ENCODE data around the gene IFI27L2. TPM values are rescaled to one million over a fixed set of nuclear protein-coding genes. Genes with fewer than 3 reads are reported as not detected.
A peak's percentile ranks its signal among the peaks of the same experiment; 100 is the strongest.

IFI27L2 gene, protein sequence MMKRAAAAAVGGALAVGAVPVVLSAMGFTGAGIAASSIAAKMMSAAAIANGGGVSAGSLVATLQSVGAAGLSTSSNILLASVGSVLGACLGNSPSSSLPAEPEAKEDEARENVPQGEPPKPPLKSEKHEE
- total RNA-seq, result 100 to 1,000 TPM in 3 of 8 experiments, 10 to 100 TPM in 5; 48.8 to 239 (median 90.8) TPM

DNA sequence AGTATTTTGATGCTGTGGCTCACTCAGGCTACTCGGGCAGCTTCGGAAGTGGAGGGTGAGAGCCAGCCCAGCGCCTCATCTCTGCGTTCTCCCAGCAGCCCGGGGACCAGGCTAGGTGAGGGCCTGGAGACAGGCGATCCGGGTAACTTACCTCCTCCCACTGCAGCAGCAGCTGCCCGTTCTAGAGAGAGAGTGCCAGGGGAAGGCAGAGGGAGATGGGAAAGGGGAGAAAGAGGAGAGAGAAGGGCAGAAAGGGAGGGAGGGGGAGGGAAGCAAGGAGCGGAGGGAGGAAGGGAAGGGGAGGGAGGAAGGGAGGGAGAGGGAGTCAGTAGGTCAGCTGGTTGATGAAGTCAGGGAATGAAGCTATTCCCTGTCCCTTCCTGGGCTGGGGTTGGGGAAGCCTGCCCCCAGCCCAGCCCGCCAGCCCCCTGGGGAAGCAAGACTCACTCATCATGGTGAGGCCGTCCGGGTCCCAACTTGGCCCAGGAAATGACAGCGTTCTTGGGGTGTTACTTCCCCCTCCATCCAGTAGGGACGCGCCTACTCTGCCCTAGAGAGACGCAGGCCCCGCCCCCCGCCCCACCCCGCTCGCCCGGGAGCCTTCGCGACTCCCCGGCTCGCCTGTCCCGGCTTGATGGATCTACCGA, at the start of gene IFI27L2:
TSS of gene IFI27L2 (minus strand) at position 494 of the 647 bp plus-strand sequence. CDS start at position 454, 40 bp downstream.
- Histone ChIP-seq H3K4me3 (peak within 1 kb of the TSS; percentile 40 to 48 (median 40)), H3K27ac (peak within 1 kb of the TSS; percentile 73 to 81), H3K4me1 (replicated peaks in 1 of 2) (peaks cover 11 to 12% of the 10 kb centered on the region in 2 donors)
- ATAC-seq (replicated peaks in 6 of 8), result peak; percentile 85 to 95 (median 92)
- in situ Hi-C loops (cut with MboI; ENCODE audit: low pct_unique_long_range_greater_than_20kb in 2 of 9, low sequenced_read_pairs in 9 of 9, unreplicated experiment in 9 of 9), result loop anchor here in 1 of 9 experiments (25.0 kb wide), 1 partner anchor 192 kb away; the partner anchor contains the start of gene FAM181A
- WGBS, 10 experiments, result 0% methylated on average over 2 to 5 of the region's 27 CpGs; no CpG with 5 or more reads in 8 of the 10 experiments

DNA sequence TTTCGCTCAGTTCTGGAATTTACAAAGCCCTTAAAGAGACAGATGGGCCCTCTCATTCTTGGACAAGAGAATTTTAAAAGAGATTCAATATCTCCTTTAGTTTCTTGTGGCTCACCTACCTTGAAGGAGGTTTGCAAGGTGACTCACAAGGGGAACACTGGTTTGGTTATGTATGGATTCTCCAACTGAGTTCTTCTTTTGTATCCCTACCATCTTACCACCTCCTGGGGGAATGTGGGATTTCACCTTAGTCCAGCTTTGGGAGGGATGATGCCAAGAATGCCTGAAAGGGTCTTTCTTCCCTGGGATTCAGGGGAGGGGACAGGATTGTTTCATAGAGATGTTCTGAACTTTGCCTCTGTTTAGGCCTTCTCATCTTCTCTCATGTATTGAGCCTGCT, 48.4 kb upstream of the IFI27L2 start:
- Histone ChIP-seq H3K27ac (no peak overlapping the region), H3K4me1 (replicated peaks in 1 of 2) (peaks cover 4 to 11% of the 10 kb centered on the region in 2 donors), H3K4me3 (no peak overlapping the region)
- 75 to 100% (median 85%) methylated on average over 1 of the region's 1 CpG; no CpG with 5 or more reads in 4 of the 10 experiments for WGBS, 10 experiments
- ATAC-seq (replicated peaks in 6 of 8), result no peak
- in situ Hi-C loops (cut with MboI; ENCODE audit: low pct_unique_long_range_greater_than_20kb in 2 of 9, low sequenced_read_pairs in 9 of 9, unreplicated experiment in 9 of 9), result no loop called here

DNA sequence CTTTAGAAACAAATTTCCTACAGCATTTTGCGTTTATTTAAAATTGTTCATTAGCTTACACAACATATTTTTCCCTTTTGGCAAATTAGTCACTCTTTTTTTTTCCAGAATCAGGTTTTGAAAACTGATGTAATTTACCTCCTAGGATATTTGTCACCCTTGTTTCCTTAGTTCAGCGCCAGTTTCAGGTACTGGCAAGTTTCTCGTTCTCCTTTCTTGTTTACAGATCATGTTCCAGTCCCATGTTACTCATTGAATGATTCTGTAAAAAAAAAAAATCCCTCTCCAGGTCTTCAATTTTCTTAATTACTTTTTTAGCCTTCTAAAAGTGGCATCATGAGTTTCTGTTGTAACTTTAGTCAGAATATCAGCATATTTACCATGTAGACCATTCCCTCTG, 47.4 kb upstream of the IFI27L2 start:
- Histone ChIP-seq H3K27ac (no peak overlapping the region), H3K4me1 (replicated peaks in 1 of 2) (peaks cover 5 to 21% of the 10 kb centered on the region in 2 donors), H3K4me3 (no peak overlapping the region)
- 72 to 98% (median 92%) methylated on average over 2 to 3 of the region's 3 CpGs; no CpG with 5 or more reads in 1 of the 10 experiments for WGBS, 10 experiments
- no peak for ATAC-seq (replicated peaks in 6 of 8)
- in situ Hi-C loops (cut with MboI; ENCODE audit: low pct_unique_long_range_greater_than_20kb in 2 of 9, low sequenced_read_pairs in 9 of 9, unreplicated experiment in 9 of 9), result no loop called here

DNA sequence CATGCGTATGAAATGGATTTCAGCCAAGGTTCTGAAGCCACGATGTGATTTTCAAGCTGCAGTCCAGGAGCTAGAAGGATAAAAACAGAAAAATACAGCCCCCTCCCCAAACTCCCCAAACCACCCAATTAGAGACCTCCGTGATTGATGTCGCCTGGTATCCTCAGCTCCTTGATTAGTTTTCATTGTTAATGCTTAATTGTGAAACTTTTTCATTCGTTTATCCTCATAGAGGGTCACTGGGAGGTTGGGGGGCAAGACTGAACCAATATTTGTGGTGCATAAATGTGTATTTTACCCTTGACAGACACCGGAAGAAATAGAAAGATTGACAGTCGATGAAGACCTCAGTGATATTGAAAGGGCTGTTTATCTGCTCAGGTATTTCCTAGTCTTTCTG, 46.3 kb upstream of the IFI27L2 start:
- in situ Hi-C loops (cut with MboI; ENCODE audit: low pct_unique_long_range_greater_than_20kb in 2 of 9, low sequenced_read_pairs in 9 of 9, unreplicated experiment in 9 of 9), result no loop called here
- H3K4me3 ChIP-seq, result peak overlapping the region; percentile 73 to 100 (median 79)
- H3K4me1 ChIP-seq (replicated peaks in 1 of 2), result peaks cover 7 to 30% of the 10 kb centered on the region in 2 donors
- no peak overlapping the region for H3K27ac ChIP-seq
- ATAC-seq (replicated peaks in 6 of 8), result no peak
- 16 to 46% (median 30%) methylated on average over 1 to 7 of the region's 7 CpGs; no CpG with 5 or more reads in 2 of the 10 experiments for WGBS, 10 experiments

DNA sequence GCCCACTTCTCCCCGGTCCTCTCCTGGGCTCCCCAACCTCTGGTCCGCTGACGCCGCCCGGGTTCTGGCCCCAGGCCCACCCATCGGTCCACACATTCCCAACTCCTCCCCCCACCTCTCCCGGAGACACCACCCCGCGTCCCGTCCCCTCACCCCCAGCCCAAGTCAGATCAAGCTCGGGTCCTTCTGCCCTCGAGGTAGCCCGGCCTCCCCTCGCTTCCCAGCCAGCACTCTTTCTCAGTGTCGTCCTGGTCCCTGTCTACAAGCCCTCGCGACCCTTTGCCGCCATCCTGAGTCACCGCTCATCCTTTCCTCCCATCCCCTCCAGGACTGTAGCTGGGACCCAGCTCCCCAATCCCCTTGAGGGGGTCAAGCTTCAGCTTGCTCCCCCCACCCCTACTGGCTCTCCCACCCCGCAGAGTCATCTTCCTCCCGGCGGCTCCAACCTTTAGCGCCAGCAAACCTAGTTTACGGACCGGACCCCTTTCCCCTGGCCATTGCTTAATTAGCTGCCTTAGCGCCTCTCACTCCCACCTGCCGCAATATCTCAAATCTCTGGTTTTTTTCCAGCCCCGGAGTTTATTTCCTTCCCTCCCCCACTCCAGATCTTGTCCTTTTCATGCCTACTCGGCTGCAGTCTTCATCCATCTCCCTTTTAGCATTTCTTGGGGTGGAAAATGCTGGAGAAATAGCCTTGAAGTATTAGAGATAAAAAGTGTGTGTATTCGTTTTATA, 45.8 kb upstream of the IFI27L2 start:
- Histone ChIP-seq H3K4me1 (replicated peaks in 1 of 2) (peaks cover 7 to 30% of the 10 kb centered on the region in 2 donors), H3K4me3 (peak overlapping the region; percentile 73 to 100 (median 79)), H3K27ac (peak overlapping the region in 1 of 2 donors; percentile 2)
- 0 to 20% (median 0%) methylated on average over 1 to 8 of the region's 30 CpGs; no CpG with 5 or more reads in 1 of the 10 experiments for WGBS, 10 experiments
- in situ Hi-C loops (cut with MboI; ENCODE audit: low pct_unique_long_range_greater_than_20kb in 2 of 9, low sequenced_read_pairs in 9 of 9, unreplicated experiment in 9 of 9), result no loop called here
- peak in 6 of 8 experiments; percentile 3 to 34 (median 20) for ATAC-seq (replicated peaks in 6 of 8)

DNA sequence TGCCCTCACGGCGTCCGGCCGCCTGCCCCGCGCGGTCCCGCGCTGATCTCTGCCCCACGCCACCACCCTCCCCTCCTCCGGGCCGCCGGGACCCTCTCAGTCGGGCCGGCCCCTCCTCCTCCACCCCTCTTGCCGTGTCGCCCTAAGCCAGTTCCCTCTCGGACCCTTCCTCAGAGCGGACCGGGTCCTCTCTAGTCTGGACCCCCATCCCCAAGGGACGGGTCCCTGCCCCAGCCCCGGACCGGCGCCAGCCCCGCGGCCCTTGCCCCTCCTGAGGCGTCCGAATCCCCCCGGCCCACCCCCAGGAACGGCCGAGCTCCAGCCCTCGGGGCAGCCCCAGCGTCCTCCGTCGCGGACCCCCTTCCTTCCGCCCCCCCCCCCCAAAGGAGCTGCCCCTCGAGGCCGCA, 45.2 kb upstream of the IFI27L2 start:
- peak in 3 of 8 experiments; percentile 31 to 41 (median 39) for ATAC-seq (replicated peaks in 6 of 8)
- in situ Hi-C loops (cut with MboI; ENCODE audit: low pct_unique_long_range_greater_than_20kb in 2 of 9, low sequenced_read_pairs in 9 of 9, unreplicated experiment in 9 of 9), result no loop called here
- H3K4me3 ChIP-seq, result peak overlapping the region; percentile 73 to 100 (median 79)
- peak overlapping the region in 1 of 2 donors; percentile 42 for H3K27ac ChIP-seq
- WGBS, 10 experiments, result no CpG with 5 or more reads among the region's 39 CpGs
- peaks cover 7 to 30% of the 10 kb centered on the region in 2 donors for H3K4me1 ChIP-seq (replicated peaks in 1 of 2)

DNA sequence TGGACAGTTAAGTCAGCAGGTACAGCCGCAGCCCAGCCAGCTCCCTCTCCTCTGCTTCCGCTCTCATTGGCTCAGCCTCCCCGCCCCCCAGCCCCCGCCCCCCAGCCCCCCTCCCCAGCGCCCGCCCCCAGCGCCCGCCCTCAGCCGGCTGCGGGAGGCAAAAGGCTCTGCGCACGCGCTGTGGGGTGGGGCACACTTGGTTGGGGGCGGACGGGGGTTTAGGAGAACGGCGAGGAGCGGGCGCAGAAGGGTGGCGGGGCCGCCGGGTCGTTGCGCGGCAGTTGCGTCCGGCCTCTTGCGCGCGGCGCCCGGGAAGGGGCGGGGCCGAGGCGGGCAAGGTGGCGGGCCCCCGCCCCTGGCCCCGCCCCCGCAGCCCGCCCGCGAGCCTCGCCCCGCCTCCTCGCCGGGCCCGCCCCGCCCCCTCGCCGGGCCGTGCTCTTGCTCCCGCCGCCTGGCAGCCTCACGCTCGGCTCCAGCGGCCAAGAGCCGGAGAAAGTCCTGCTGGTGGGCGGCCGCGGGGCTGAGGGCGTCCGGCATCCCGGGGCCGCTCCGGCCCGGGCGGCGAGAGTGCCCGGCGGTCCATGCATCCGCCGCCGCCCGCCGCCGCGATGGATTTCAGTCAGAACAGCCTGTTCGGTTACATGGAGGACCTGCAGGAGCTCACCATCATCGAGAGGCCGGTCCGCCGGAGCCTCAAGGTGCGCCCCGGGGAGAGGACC, 44.6 kb upstream of the IFI27L2 start, which contains the start of gene PPP4R4:
TSS of gene PPP4R4 (plus strand) at position 438 of the 719 bp plus-strand sequence. CDS start at position 582, 144 bp downstream.
- Histone ChIP-seq H3K27ac (peak within 1 kb of the TSS; percentile 40 to 42), H3K4me3 (peak within 1 kb of the TSS; percentile 73 to 100 (median 79)), H3K4me1 (replicated peaks in 1 of 2) (peaks cover 7 to 30% of the 10 kb centered on the region in 2 donors)
- 0% methylated on average over 9 of the region's 84 CpGs; no CpG with 5 or more reads in 9 of the 10 experiments for WGBS, 10 experiments
- in situ Hi-C loops (cut with MboI; ENCODE audit: low pct_unique_long_range_greater_than_20kb in 2 of 9, low sequenced_read_pairs in 9 of 9, unreplicated experiment in 9 of 9), result no loop called here
- ATAC-seq (replicated peaks in 6 of 8), result peak; percentile 77 to 92 (median 86)

DNA sequence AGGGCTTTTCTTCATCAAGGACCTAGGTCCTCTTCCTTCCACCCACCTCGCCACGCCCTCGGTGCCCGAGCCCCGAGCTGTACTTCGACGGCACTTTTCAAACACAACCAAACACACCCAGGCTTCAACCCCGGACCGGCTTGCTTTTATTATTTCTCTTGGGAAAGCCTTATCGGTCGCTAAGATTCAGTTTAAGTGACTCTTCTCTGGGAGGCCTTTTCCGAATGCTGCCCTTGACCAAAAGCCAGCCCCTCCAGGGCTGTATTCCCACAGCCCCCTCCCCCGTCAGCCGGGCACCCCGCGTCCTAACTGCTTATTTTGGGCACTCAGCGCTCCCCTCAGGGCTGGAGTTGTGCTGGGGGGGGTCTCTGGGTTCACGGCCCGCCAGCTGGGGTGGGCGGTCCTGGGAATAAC, 44.1 kb upstream of the IFI27L2 start:
- Histone ChIP-seq H3K27ac (peak overlapping the region; percentile 35 to 40), H3K4me3 (peak overlapping the region; percentile 73 to 100 (median 79)), H3K4me1 (replicated peaks in 1 of 2) (peaks cover 7 to 30% of the 10 kb centered on the region in 2 donors)
- 3 to 20% (median 10%) methylated on average over 1 to 11 of the region's 20 CpGs; no CpG with 5 or more reads in 5 of the 10 experiments for WGBS, 10 experiments
- in situ Hi-C loops (cut with MboI; ENCODE audit: low pct_unique_long_range_greater_than_20kb in 2 of 9, low sequenced_read_pairs in 9 of 9, unreplicated experiment in 9 of 9), result no loop called here
- ATAC-seq (replicated peaks in 6 of 8), result peak in 2 of 8 experiments; percentile 0

DNA sequence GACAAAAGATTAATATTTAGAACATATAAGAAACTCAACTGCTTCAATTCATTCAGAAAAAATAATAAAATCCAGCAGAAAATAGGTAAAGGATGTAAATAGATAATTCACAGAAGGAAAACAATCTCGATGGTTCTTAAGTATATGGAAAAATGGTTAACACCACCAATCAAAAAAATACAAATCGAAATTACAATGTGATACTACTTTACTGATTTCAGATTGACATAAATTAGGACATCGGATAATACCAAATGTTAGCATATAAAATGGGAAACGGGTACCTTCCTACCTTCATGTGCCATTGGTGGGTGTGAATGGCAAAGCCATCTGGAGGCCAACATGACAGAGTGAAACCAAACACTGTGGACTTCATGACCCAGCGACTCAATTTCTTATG, 43.1 kb upstream of the IFI27L2 start:
- 47 to 100% (median 97%) methylated on average over 1 to 5 of the region's 5 CpGs for WGBS, 10 experiments
- no peak overlapping the region for H3K27ac ChIP-seq
- no peak for ATAC-seq (replicated peaks in 6 of 8)
- H3K4me3 ChIP-seq, result no peak overlapping the region
- in situ Hi-C loops (cut with MboI; ENCODE audit: low pct_unique_long_range_greater_than_20kb in 2 of 9, low sequenced_read_pairs in 9 of 9, unreplicated experiment in 9 of 9), result no loop called here
- H3K4me1 ChIP-seq (replicated peaks in 1 of 2), result peaks cover 7 to 30% of the 10 kb centered on the region in 2 donors

DNA sequence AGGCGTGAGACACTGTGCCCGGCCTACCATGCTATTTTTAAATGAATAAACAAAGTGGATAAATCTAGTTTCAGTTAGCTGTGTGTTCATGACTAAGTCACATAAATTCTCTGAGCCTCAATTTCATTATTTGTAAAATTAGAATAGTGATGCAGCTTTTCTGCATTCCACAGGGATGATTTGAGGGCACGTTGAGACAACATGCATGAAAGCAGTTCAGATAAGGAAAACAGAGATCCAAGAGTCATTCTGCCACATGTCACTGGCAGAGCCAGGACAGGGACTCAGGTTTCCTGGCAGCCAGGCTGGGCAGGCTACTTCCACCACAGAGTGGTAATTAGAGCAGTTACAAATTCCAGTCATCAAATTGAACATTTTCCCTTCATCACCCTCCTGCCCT, 41.8 kb upstream of the IFI27L2 start:
- Histone ChIP-seq H3K4me3 (no peak overlapping the region), H3K4me1 (replicated peaks in 1 of 2) (peaks cover 7 to 26% of the 10 kb centered on the region in 2 donors), H3K27ac (peak overlapping the region; percentile 16 to 65)
- ATAC-seq (replicated peaks in 6 of 8), result peak in 1 of 8 experiments; percentile 25
- whole genome bisulfite sequencing, 10 experiments, result 0 to 100% (median 47%) methylated on average over 1 to 3 of the region's 3 CpGs; no CpG with 5 or more reads in 2 of the 10 experiments
- in situ Hi-C loops (cut with MboI; ENCODE audit: low pct_unique_long_range_greater_than_20kb in 2 of 9, low sequenced_read_pairs in 9 of 9, unreplicated experiment in 9 of 9), result no loop called here

DNA sequence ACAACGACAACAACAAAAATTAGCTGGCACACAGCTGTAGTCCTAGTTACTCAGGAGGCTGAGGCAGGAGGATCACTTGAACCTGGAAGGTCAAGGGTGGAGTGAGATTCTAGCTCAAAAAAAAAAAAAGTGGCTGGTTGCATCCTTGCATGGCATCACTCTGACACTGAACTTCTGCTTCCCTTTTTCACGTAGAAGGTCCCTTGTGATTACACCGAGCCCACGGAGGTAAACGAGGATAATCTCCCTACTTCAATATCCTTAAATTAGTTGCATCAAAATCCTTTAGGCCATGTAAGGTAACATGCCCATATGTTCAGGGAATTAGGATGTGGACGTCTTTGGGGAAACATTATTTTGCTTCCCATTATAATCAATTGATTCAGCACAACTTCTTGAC, 40.7 kb upstream of the IFI27L2 start:
- in situ Hi-C loops (cut with MboI; ENCODE audit: low pct_unique_long_range_greater_than_20kb in 2 of 9, low sequenced_read_pairs in 9 of 9, unreplicated experiment in 9 of 9), result no loop called here
- no peak for ATAC-seq (replicated peaks in 6 of 8)
- Histone ChIP-seq H3K27ac (no peak overlapping the region), H3K4me1 (replicated peaks in 1 of 2) (peaks cover 9 to 24% of the 10 kb centered on the region in 2 donors), H3K4me3 (no peak overlapping the region)
- 58 to 100% (median 92%) methylated on average over 1 to 6 of the region's 6 CpGs for WGBS, 10 experiments

DNA sequence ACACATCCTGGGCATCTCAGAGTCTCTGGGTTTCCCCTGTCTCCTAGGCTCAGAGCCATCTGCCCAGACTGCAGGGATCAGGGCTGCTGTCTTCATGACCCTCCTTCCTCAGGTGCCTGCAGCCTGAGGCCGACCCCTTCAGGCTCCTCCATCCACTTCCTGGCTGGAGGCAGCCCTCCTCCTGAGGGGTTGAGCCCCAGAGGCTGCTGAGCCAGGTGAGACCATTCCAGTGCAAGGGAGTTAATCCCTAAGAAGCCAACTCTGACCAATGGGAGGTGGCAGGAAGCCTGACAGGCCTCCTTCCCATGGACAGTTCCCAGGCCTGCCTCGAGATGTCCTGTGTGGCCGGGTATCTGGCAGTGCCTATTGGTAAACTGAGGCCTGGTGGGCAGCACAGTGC, 36.3 kb upstream of the IFI27L2 start:
- ATAC-seq (replicated peaks in 6 of 8), result no peak
- no peak overlapping the region for H3K4me3 ChIP-seq
- no peak overlapping the region for H3K27ac ChIP-seq
- in situ Hi-C loops (cut with MboI; ENCODE audit: low pct_unique_long_range_greater_than_20kb in 2 of 9, low sequenced_read_pairs in 9 of 9, unreplicated experiment in 9 of 9), result no loop called here
- 43 to 100% (median 80%) methylated on average over 1 to 2 of the region's 3 CpGs; no CpG with 5 or more reads in 6 of the 10 experiments for WGBS, 10 experiments
- peaks cover 21 to 28% of the 10 kb centered on the region in 2 donors for H3K4me1 ChIP-seq (replicated peaks in 1 of 2)
